Fibroblast of lung (primary cell): Measurements from ENCODE around the gene ZNF511.

ENCODE experiments used
- EZH2 ChIP-seq: IDR thresholded peaks from 2 replicates; pipeline ENCODE4 v1.5.1; 2012; ENCODE audit warnings: low read length, control low read depth, mild to moderate bottlenecking; ENCODE audit errors: missing control alignments
- TF ChIP-seq, protein P1 (sequence below), 2 donors: IDR thresholded peaks in 1 of 2; conservative IDR thresholded peaks in 1 of 2; 1 replicate in 1 of 2; 2 replicates in 1 of 2; pipeline ENCODE4 v1.5.1; 2011 to 2012; ENCODE audit warnings: low read length in 2 of 2, control low read depth in 1 of 2, inconsistent platforms in 1 of 2, low read depth in 1 of 2, mild to moderate bottlenecking in 1 of 2

DNA sequence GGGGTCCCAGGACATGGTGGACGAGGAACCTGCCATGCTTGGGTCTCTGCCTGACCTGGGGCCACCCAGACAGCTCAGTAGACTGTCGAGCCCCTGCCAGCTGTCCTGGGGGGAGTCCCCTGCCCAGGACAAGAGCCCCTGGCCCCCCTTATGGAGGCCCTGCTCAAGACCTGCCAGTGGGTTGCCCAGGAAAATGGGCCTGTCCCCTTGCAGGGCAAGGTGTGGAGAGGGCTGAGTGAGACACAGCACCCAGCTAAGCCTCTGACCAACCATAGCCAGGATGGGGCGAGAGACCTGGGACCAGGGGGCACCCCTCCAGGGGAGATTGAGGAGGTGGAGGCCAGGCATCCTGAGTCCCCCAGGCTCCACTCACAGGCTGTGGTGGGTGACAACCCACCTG is 47.3 kb downstream of the ZNF511 start:
- TF ChIP-seq, protein P1, sequence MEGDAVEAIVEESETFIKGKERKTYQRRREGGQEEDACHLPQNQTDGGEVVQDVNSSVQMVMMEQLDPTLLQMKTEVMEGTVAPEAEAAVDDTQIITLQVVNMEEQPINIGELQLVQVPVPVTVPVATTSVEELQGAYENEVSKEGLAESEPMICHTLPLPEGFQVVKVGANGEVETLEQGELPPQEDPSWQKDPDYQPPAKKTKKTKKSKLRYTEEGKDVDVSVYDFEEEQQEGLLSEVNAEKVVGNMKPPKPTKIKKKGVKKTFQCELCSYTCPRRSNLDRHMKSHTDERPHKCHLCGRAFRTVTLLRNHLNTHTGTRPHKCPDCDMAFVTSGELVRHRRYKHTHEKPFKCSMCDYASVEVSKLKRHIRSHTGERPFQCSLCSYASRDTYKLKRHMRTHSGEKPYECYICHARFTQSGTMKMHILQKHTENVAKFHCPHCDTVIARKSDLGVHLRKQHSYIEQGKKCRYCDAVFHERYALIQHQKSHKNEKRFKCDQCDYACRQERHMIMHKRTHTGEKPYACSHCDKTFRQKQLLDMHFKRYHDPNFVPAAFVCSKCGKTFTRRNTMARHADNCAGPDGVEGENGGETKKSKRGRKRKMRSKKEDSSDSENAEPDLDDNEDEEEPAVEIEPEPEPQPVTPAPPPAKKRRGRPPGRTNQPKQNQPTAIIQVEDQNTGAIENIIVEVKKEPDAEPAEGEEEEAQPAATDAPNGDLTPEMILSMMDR (conservative IDR thresholded peaks at IDR 0.05 in 1 of 2, IDR thresholded peaks at IDR 0.05 in 1 of 2; ENCODE audit: low read depth in 1 of 2, low read length in 2 of 2): no peak
- no peak for TF ChIP-seq EZH2
